Cardiac fibroblast (primary cell): ENCODE measurements around the gene DSCAML1.

ENCODE experiments used
- DNase-seq, 2 donors: peaks; one replicate each; pipeline versions ENCODE4 v3.0.0 to v3.0.0-alpha.2; 2010; ENCODE audit warnings: low read depth in 2 of 2
- H3K4me3 ChIP-seq, 2 donors: replicated peaks in 1 of 2; 1 replicate in 1 of 2; 2 replicates in 1 of 2; pipeline ENCODE4 v1.5.1; 2011; ENCODE audit warnings: low read depth in 2 of 2, low read length in 2 of 2, mild to moderate bottlenecking in 2 of 2, moderate library complexity in 1 of 2
- CTCF ChIP-seq: IDR thresholded peaks from one replicate; pipeline ENCODE4 v1.5.1; 2011; ENCODE audit warnings: low read depth, mild to moderate bottlenecking, low read length, inconsistent platforms

The DSCAML1 gene

GRCh38 chr11:117570701-117571100 lies 226.3 kb downstream of the DSCAML1 start:
- no peak for TF ChIP-seq CTCF
- DNase-seq: no peak
- no peak overlapping the region for H3K4me3 ChIP-seq

GRCh38 chr11:117569911-117570310 lies 227.1 kb downstream of the DSCAML1 start:
- no peak for DNase-seq
- H3K4me3 ChIP-seq: no peak overlapping the region
- no peak for TF ChIP-seq CTCF

- no peak for DNase-seq
- H3K4me3 ChIP-seq: no peak overlapping the region
- no peak for TF ChIP-seq CTCF
Observed at GRCh38 chr11:117565709-117566108, 231.3 kb downstream of the DSCAML1 start.

GRCh38 chr11:117564321-117564720 lies 232.7 kb downstream of the DSCAML1 start:
- DNase-seq: no peak
- H3K4me3 ChIP-seq: no peak overlapping the region
- no peak for TF ChIP-seq CTCF

GRCh38 chr11:117563556-117563955 lies 233.5 kb downstream of the DSCAML1 start:
- no peak overlapping the region for H3K4me3 ChIP-seq
- no peak for DNase-seq
- no peak for TF ChIP-seq CTCF

GRCh38 chr11:117562136-117562535 lies 234.9 kb downstream of the DSCAML1 start:
- no peak for DNase-seq

More at GRCh38 chr11:117562136-117562535, 234.9 kb downstream of the DSCAML1 start:
- H3K4me3 ChIP-seq: no peak overlapping the region
- TF ChIP-seq CTCF: no peak
